ENCODE results near the gene HES5. TPM values are rescaled to one million over a fixed set of nuclear protein-coding genes. Genes with fewer than 3 reads are reported as not detected.

The HES5 gene
- polyA plus RNA-seq, 3 donors = not detected

DNA sequence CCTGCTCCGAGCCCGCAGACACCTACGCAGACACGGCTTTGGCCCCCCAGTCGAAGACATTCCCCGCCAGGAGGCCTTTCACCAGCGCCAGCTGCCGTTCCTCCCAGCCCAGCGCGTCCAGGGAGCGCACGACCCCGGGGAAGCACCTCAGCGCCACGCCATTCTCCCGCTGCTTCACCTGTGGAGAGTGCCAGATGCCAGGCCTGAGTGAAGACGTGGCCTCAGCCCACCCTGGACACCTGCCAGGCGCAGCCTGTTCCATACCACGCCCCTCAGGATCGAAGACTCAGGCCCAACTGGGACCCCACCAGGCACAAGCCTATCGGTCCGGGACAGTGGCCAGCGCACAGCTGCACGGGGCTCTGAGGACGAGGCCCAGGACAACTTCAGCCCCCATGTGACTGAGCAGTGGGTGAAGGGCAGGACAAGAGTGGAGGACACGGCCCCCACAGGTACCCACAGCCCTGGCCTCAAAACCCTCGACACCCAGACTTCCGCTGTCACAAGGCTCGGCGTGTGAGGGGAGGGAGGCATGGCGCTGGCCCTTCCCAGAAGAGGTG lies 17.1 kb downstream of the HES5 start:
- H3K9me3 ChIP-seq (replicated peaks in 1 of 2; ENCODE audit: control insufficient read depth in 1 of 2, insufficient read depth in 1 of 2, low read length in 2 of 2) = no peaks in the 10 kb centered on the region
- Mint-ChIP-seq H3K27me3 (ENCODE audit: low read depth in 3 of 3) (peaks cover 0 to 2% (median 0%) of the 10 kb centered on the region in 3 donors), H3K27ac (peak overlapping the region in 2 of 7 donors; percentile 23 to 60), H3K4me1 (no peaks in the 10 kb centered on the region), H3K36me3 (peaks cover 70 to 99% of the 10 kb centered on the region in 2 donors), H3K9me3 (no peaks in the 10 kb centered on the region), H3K4me3 (no peak overlapping the region)
- no peak overlapping the region for H3K4me2 ChIP-seq (replicated peaks; ENCODE audit: extremely low read depth, low read length, poor library complexity, severe bottlenecking)
- intact Hi-C loops (cut with micrococcal nuclease) = no loop called here
- no peak overlapping the region for H2AFZ ChIP-seq (ENCODE audit: insufficient read depth, low read depth, low read length, poor library complexity, severe bottlenecking)
- no peaks in the 10 kb centered on the region for H3K4me1 ChIP-seq (ENCODE audit: control insufficient read depth in 1 of 2, insufficient read depth in 2 of 2, low read length in 2 of 2)
- H3K79me2 ChIP-seq (ENCODE audit: insufficient read depth, low read length) = no peaks in the 10 kb centered on the region
- no peak overlapping the region for H3K27ac ChIP-seq (ENCODE audit: low read depth in 1 of 2, low read length in 2 of 2)
- no peak overlapping the region for H3K9ac ChIP-seq (ENCODE audit: insufficient read depth, low read length, poor library complexity, severe bottlenecking)
- peaks cover 96 to 97% of the 10 kb centered on the region in 2 donors for H3K36me3 ChIP-seq (replicated peaks in 1 of 2; ENCODE audit: control insufficient read depth in 1 of 2, insufficient read depth in 2 of 2, low read length in 2 of 2)
- WGBS (ENCODE audit: insufficient coverage) = 95% methylated on average over 28 of the region's 31 CpGs
- H4K20me1 ChIP-seq (ENCODE audit: insufficient read depth, low read length) = peaks cover 73% of the 10 kb centered on the region
- H3K4me3 ChIP-seq (replicated peaks in 1 of 3; ENCODE audit: low read depth in 2 of 3, low read length in 3 of 3) = no peak overlapping the region
- no peaks in the 10 kb centered on the region for H3K27me3 ChIP-seq (ENCODE audit: control insufficient read depth in 2 of 2, insufficient read depth in 2 of 2, low read length in 2 of 2)
- DNase-seq = no peak
- TF ChIP-seq, protein P1, sequence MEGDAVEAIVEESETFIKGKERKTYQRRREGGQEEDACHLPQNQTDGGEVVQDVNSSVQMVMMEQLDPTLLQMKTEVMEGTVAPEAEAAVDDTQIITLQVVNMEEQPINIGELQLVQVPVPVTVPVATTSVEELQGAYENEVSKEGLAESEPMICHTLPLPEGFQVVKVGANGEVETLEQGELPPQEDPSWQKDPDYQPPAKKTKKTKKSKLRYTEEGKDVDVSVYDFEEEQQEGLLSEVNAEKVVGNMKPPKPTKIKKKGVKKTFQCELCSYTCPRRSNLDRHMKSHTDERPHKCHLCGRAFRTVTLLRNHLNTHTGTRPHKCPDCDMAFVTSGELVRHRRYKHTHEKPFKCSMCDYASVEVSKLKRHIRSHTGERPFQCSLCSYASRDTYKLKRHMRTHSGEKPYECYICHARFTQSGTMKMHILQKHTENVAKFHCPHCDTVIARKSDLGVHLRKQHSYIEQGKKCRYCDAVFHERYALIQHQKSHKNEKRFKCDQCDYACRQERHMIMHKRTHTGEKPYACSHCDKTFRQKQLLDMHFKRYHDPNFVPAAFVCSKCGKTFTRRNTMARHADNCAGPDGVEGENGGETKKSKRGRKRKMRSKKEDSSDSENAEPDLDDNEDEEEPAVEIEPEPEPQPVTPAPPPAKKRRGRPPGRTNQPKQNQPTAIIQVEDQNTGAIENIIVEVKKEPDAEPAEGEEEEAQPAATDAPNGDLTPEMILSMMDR (IDR thresholded peaks at IDR 0.05) = no peak

DNA sequence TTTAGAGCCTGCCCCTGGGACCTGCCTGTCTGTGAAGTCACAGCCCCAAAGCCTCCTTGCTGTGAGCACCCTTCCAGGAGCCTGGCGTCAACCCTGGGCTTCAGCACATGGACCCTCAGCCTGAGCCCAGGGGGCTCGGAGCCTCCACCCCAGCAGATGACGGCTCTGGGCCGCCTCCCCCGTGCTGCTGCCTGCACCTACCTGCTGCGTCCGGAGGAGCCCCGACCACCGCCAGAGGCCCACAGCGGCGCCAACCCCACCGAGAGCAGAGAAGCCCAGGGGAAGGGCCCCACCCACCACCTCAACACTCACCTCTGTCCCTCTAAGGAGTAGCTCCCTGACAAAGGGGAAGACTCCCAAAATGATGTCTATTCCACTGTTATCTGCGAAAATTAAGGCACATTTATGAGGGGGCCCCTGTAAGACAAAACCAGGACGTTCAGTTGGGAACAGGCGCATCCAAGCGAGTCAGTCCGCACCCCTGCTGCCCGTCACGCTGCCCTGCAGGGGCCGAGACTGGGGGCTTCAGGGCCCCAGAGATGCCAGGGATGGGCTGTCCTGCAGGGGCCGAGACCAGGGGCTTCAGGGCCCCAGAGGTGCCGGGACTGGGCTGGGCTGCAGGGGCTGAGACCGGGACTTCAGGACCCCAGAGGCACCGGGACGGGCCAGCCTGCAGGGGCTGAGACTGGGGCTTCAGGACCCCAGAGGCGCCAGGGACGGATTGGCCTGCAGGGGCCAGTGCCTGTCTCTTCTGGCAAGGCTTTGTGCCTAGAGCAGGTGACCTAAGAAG lies 19.5 kb downstream of the HES5 start:
- H2AFZ ChIP-seq (ENCODE audit: insufficient read depth, low read depth, low read length, poor library complexity, severe bottlenecking) = no peak overlapping the region

More for the DNA sequence above, 19.5 kb downstream of the HES5 start:
- 94% methylated on average over 25 of the region's 27 CpGs for WGBS (ENCODE audit: insufficient coverage)
- peaks cover 81 to 82% of the 10 kb centered on the region in 2 donors for H3K36me3 ChIP-seq (replicated peaks in 1 of 2; ENCODE audit: control insufficient read depth in 1 of 2, insufficient read depth in 2 of 2, low read length in 2 of 2)
- Mint-ChIP-seq H3K4me3 (no peak overlapping the region), H3K36me3 (peaks cover 52 to 76% of the 10 kb centered on the region in 2 donors), H3K27ac (no peak overlapping the region), H3K27me3 (ENCODE audit: low read depth in 3 of 3) (peaks cover 0 to 2% (median 0%) of the 10 kb centered on the region in 3 donors), H3K4me1 (no peaks in the 10 kb centered on the region), H3K9me3 (no peaks in the 10 kb centered on the region)
- intact Hi-C loops (cut with micrococcal nuclease) = no loop called here
- no peak overlapping the region for H3K27ac ChIP-seq (ENCODE audit: low read depth in 1 of 2, low read length in 2 of 2)
- H3K27me3 ChIP-seq (ENCODE audit: control insufficient read depth in 2 of 2, insufficient read depth in 2 of 2, low read length in 2 of 2) = no peaks in the 10 kb centered on the region
- H3K79me2 ChIP-seq (ENCODE audit: insufficient read depth, low read length) = no peaks in the 10 kb centered on the region
- DNase-seq = no peak
- TF ChIP-seq, protein P1 (IDR thresholded peaks at IDR 0.05) = no peak
- peaks cover 73% of the 10 kb centered on the region for H4K20me1 ChIP-seq (ENCODE audit: insufficient read depth, low read length)
- H3K4me1 ChIP-seq (ENCODE audit: control insufficient read depth in 1 of 2, insufficient read depth in 2 of 2, low read length in 2 of 2) = no peaks in the 10 kb centered on the region
- H3K9ac ChIP-seq (ENCODE audit: insufficient read depth, low read length, poor library complexity, severe bottlenecking) = no peak overlapping the region
- no peaks in the 10 kb centered on the region for H3K9me3 ChIP-seq (replicated peaks in 1 of 2; ENCODE audit: control insufficient read depth in 1 of 2, insufficient read depth in 1 of 2, low read length in 2 of 2)
- H3K4me3 ChIP-seq (replicated peaks in 1 of 3; ENCODE audit: low read depth in 2 of 3, low read length in 3 of 3) = no peak overlapping the region
- H3K4me2 ChIP-seq (replicated peaks; ENCODE audit: extremely low read depth, low read length, poor library complexity, severe bottlenecking) = no peak overlapping the region
